ENCODE results near the gene PIGM.

DNA sequence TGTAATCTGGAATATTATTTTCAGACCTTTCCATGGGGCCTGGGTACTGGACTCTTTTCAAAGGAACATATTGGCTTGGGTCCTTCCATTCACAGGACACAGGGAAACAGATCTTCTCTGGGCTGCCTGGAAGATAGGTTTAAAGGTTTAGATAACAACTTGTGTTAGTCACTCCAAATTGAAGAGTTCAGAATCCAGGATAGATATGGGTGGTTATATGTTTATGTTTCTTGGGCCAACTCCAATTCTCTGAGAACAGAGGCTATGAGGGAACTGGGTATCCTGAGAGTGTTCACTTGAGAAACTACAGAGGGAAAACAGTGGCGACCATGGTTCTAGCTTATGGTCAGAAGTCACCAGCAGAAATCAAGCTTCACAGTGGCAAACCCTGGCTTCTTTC lies 8.7 kb upstream of the PIGM start:
- TF ChIP-seq POLR2AphosphoS5 (IDR thresholded peaks at IDR 0.05; ENCODE audit: low read depth) (no peak), EZH2 (IDR thresholded peaks at IDR 0.05; ENCODE audit: low read depth, unreplicated experiment) (no peak)
- TF ChIP-seq, protein P1, sequence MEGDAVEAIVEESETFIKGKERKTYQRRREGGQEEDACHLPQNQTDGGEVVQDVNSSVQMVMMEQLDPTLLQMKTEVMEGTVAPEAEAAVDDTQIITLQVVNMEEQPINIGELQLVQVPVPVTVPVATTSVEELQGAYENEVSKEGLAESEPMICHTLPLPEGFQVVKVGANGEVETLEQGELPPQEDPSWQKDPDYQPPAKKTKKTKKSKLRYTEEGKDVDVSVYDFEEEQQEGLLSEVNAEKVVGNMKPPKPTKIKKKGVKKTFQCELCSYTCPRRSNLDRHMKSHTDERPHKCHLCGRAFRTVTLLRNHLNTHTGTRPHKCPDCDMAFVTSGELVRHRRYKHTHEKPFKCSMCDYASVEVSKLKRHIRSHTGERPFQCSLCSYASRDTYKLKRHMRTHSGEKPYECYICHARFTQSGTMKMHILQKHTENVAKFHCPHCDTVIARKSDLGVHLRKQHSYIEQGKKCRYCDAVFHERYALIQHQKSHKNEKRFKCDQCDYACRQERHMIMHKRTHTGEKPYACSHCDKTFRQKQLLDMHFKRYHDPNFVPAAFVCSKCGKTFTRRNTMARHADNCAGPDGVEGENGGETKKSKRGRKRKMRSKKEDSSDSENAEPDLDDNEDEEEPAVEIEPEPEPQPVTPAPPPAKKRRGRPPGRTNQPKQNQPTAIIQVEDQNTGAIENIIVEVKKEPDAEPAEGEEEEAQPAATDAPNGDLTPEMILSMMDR (conservative IDR thresholded peaks at IDR 0.05; ENCODE audit: low read depth in 2 of 2) = no peak
- TF ChIP-seq, protein P2, sequence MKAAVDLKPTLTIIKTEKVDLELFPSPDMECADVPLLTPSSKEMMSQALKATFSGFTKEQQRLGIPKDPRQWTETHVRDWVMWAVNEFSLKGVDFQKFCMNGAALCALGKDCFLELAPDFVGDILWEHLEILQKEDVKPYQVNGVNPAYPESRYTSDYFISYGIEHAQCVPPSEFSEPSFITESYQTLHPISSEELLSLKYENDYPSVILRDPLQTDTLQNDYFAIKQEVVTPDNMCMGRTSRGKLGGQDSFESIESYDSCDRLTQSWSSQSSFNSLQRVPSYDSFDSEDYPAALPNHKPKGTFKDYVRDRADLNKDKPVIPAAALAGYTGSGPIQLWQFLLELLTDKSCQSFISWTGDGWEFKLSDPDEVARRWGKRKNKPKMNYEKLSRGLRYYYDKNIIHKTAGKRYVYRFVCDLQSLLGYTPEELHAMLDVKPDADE (IDR thresholded peaks at IDR 0.05) = no peak

Data from GM23338 (cell line).